KMS-11 (cell line): ENCODE data around the gene FAM50A.

Experiments used
- H2AFZ ChIP-seq: fragments of 200-600 bp; sonication (generic); 2 replicates; pipeline ENCODE4 v1.6.1; 2016; ENCODE audit warnings: antibody characterized with exemption, mixed run types, low read depth
- H3K27ac ChIP-seq: fragments of 200-600 bp; sonication (generic); 2 replicates; pipeline ENCODE4 v1.6.1; 2016; ENCODE audit warnings: mild to moderate bottlenecking, mixed run types
- H3K27me3 ChIP-seq: fragments of 200-600 bp; sonication (generic); 2 replicates; pipeline ENCODE4 v1.6.1; 2017; ENCODE audit warnings: mild to moderate bottlenecking, low read depth, mixed run types, moderate library complexity; ENCODE audit not compliant: insufficient read depth
- H3K36me3 ChIP-seq: fragments of 200-600 bp; sonication (generic); 2 replicates; pipeline ENCODE4 v1.6.1; 2017; ENCODE audit warnings: mild to moderate bottlenecking, mixed run types; ENCODE audit not compliant: insufficient read depth
- H3K4me1 ChIP-seq: fragments of 200-600 bp; sonication (generic); 2 replicates; pipeline ENCODE4 v1.6.1; 2016; ENCODE audit warnings: mild to moderate bottlenecking, low read depth, mixed run types; ENCODE audit not compliant: poor library complexity, severe bottlenecking
- H3K4me2 ChIP-seq: fragments of 200-600 bp; sonication (generic); 2 replicates; pipeline ENCODE4 v1.7.0; 2016; ENCODE audit warnings: mild to moderate bottlenecking, mixed run types
- H3K4me3 ChIP-seq: fragments of 200-600 bp; sonication (generic); IDR thresholded peaks from 2 replicates; pipeline ENCODE4 v1.6.1; 2017; ENCODE audit warnings: low read depth, low read length, mixed read lengths; ENCODE audit not compliant: insufficient read depth
- H3K79me2 ChIP-seq: fragments of 200-600 bp; sonication (generic); 2 replicates; pipeline ENCODE4 v1.6.1; 2016; ENCODE audit warnings: low read depth, mixed run types; ENCODE audit not compliant: insufficient read depth
- H3K9ac ChIP-seq: fragments of 200-600 bp; sonication (generic); 2 replicates; pipeline ENCODE4 v1.6.1; 2016; ENCODE audit warnings: mild to moderate bottlenecking, mixed run types
- H4K20me1 ChIP-seq: fragments of 200-600 bp; sonication (generic); 2 replicates; pipeline ENCODE4 v1.6.1; 2016; ENCODE audit warnings: mild to moderate bottlenecking, mixed run types; ENCODE audit not compliant: insufficient read depth
- TF ChIP-seq, protein P1 (sequence below): fragments of 200-600 bp; sonication (generic); conservative IDR thresholded peaks from 2 replicates; pipeline ENCODE4 v1.6.1; 2017; ENCODE audit warnings: low read depth, mild to moderate bottlenecking, antibody characterized with exemption, low read length, moderate library complexity, mixed read lengths

The FAM50A gene

DNA sequence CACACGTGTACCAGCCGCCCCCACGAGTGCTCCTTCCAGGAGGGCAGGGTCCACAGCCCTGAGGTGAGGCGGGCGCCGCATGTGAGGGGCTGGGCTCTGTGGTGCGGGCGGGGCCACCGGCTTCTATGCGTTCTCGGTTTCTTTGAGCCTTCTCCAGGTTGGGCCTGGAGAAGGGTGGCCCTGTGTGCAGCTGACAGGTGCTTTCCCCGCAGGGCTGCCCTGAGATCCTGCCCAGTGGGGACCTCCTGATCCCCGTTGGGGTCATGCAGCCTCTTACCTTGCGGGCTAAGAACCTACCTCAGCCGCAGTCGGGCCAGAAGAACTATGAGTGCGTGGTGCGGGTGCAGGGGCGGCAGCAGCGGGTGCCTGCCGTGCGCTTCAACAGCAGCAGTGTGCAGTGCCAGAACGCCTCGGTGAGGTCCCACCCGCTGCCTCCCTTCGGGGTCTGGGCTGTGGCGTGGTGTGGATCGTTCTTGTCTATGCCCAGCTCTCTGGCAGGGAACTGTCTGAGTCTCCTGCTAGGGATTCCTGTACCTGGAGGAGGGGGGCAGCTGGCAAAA, 20.9 kb downstream of the FAM50A start:
- no peak overlapping the region for H3K9ac ChIP-seq
- no peak overlapping the region for H2AFZ ChIP-seq
- H3K4me3 ChIP-seq = no peak overlapping the region
- no peaks in the 10 kb centered on the region for H3K27me3 ChIP-seq
- no peaks in the 10 kb centered on the region for H3K4me1 ChIP-seq
- H3K27ac ChIP-seq = no peak overlapping the region
- TF ChIP-seq, protein P1, sequence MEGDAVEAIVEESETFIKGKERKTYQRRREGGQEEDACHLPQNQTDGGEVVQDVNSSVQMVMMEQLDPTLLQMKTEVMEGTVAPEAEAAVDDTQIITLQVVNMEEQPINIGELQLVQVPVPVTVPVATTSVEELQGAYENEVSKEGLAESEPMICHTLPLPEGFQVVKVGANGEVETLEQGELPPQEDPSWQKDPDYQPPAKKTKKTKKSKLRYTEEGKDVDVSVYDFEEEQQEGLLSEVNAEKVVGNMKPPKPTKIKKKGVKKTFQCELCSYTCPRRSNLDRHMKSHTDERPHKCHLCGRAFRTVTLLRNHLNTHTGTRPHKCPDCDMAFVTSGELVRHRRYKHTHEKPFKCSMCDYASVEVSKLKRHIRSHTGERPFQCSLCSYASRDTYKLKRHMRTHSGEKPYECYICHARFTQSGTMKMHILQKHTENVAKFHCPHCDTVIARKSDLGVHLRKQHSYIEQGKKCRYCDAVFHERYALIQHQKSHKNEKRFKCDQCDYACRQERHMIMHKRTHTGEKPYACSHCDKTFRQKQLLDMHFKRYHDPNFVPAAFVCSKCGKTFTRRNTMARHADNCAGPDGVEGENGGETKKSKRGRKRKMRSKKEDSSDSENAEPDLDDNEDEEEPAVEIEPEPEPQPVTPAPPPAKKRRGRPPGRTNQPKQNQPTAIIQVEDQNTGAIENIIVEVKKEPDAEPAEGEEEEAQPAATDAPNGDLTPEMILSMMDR = no peak
- H3K36me3 ChIP-seq = no peaks in the 10 kb centered on the region
- H4K20me1 ChIP-seq = no peaks in the 10 kb centered on the region
- no peaks in the 10 kb centered on the region for H3K79me2 ChIP-seq
- no peak overlapping the region for H3K4me2 ChIP-seq

DNA sequence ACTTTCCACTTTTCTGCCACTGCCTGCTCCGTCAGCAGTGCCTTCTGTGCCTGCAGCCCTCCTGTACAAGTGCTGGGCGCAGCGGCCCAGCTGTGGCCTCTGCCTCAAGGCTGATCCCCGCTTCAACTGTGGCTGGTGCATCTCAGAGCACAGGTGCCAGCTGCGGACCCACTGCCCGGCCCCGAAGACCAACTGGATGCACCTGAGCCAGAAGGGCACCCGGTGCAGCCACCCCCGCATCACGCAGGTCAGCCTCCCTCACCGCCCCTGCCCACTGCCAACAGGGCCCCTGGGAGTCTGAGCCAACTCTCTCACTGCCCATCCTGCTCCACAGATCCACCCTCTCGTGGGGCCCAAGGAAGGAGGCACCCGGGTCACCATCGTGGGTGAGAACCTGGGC, 21.7 kb downstream of the FAM50A start:
- Histone ChIP-seq H3K27me3 (no peaks in the 10 kb centered on the region), H4K20me1 (no peaks in the 10 kb centered on the region), H2AFZ (no peak overlapping the region), H3K9ac (no peak overlapping the region), H3K4me2 (no peak overlapping the region), H3K4me3 (no peak overlapping the region), H3K36me3 (no peaks in the 10 kb centered on the region), H3K79me2 (no peaks in the 10 kb centered on the region), H3K27ac (no peak overlapping the region), H3K4me1 (no peaks in the 10 kb centered on the region)
- TF ChIP-seq, protein P1 = no peak

DNA sequence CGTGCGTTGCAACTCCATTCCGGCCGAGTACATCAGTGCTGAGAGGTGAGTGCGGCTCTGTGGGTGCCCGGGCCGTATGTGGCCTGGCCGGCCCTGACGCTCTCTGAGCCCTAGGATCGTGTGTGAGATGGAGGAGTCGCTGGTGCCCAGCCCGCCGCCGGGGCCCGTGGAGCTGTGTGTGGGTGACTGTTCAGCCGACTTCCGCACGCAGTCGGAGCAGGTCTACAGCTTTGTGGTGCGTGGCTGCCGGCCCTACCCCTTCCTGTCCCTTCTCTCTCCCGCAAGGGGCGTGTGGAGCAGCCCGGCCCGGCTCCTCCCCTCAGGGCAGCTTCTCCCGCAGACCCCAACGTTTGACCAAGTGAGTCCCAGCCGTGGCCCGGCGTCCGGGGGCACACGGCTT, 22.1 kb downstream of the FAM50A start:
- Histone ChIP-seq H2AFZ (no peak overlapping the region), H3K9ac (no peak overlapping the region), H4K20me1 (no peaks in the 10 kb centered on the region), H3K27me3 (no peaks in the 10 kb centered on the region), H3K36me3 (no peaks in the 10 kb centered on the region), H3K4me2 (no peak overlapping the region), H3K79me2 (no peaks in the 10 kb centered on the region), H3K27ac (no peak overlapping the region), H3K4me3 (no peak overlapping the region), H3K4me1 (no peaks in the 10 kb centered on the region)
- TF ChIP-seq, protein P1 = no peak

DNA sequence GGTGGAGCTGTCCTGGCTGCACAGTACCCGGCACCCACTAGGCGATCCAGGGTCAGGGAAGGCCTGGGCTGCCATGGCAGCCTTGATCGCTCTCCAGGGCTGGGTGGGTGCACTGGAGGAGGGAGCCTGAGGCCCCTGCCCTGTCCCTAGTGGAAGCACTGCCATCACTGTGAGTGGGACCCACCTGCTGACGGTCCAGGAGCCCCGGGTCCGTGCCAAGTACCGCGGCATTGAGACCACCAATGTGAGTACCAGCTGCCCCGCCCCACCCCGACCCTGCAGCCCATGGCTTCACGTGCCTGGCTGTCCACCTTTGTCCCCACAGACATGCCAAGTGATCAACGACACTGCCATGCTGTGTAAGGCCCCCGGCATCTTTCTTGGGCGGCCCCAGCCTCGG, 23.0 kb downstream of the FAM50A start:
- no peak overlapping the region for H2AFZ ChIP-seq
- no peaks in the 10 kb centered on the region for H3K27me3 ChIP-seq
- no peak overlapping the region for H3K4me3 ChIP-seq
- H3K27ac ChIP-seq = no peak overlapping the region
- H3K36me3 ChIP-seq = no peaks in the 10 kb centered on the region
- no peak overlapping the region for H3K9ac ChIP-seq
- TF ChIP-seq, protein P1 = no peak
- H4K20me1 ChIP-seq = no peaks in the 10 kb centered on the region
- no peak overlapping the region for H3K4me2 ChIP-seq
- H3K4me1 ChIP-seq = no peaks in the 10 kb centered on the region
- no peaks in the 10 kb centered on the region for H3K79me2 ChIP-seq
